ENCODE data around the gene ANKLE1.

DNA sequence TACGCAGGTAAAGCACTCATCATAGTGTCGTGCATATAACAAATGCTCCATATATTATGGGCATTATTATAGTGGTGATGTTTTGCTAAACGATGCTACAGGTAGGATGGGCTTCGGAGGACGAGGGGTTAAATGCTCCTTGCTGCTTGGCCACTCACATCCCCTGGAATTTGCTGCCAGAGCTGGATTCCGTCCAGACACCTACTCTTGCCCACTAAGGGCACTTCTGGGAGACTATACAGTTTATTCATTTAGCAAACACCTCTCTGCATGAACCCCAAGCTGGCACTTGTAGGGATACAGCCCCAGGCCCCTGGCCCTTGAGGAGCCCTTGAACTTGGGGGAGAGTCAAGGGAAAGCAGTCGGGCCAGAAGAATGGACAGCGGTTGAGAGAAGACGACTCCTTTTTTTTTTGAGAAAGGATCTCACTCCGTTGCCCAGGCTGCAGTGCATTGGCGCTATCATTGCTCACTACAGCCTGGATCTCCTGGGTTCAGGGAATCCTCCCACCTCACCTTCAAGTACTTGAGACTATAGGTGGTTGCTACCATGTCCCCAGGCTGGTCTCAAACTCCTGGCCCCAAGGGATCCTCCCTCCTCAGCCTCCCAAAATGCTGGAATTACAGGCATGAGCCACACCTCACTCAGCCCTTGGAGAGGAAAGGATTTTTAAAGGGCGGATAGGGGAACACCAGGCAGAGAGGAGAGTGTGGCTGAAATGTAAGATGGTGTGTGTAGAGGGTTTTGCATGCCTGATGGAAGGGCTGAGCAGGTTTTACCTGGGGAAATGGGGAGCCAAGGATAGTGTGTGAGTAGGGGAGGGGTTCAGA, 22.9 kb downstream of the ANKLE1 start:
- TF ChIP-seq, protein P1, sequence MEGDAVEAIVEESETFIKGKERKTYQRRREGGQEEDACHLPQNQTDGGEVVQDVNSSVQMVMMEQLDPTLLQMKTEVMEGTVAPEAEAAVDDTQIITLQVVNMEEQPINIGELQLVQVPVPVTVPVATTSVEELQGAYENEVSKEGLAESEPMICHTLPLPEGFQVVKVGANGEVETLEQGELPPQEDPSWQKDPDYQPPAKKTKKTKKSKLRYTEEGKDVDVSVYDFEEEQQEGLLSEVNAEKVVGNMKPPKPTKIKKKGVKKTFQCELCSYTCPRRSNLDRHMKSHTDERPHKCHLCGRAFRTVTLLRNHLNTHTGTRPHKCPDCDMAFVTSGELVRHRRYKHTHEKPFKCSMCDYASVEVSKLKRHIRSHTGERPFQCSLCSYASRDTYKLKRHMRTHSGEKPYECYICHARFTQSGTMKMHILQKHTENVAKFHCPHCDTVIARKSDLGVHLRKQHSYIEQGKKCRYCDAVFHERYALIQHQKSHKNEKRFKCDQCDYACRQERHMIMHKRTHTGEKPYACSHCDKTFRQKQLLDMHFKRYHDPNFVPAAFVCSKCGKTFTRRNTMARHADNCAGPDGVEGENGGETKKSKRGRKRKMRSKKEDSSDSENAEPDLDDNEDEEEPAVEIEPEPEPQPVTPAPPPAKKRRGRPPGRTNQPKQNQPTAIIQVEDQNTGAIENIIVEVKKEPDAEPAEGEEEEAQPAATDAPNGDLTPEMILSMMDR (IDR thresholded peaks at IDR 0.05): no peak
- TF ChIP-seq GABPA (IDR thresholded peaks at IDR 0.05; ENCODE audit: low read depth) (no peak), TCF12 (IDR thresholded peaks at IDR 0.05) (no peak), MXI1 (IDR thresholded peaks at IDR 0.05; ENCODE audit: low read depth, low read length) (no peak), POLR2AphosphoS5 (IDR thresholded peaks at IDR 0.05; ENCODE audit: low read depth, low read length) (no peak)

Data from SK-N-SH (cell line).